ENCODE results near the gene TNIK.

Gene TNIK

DNA sequence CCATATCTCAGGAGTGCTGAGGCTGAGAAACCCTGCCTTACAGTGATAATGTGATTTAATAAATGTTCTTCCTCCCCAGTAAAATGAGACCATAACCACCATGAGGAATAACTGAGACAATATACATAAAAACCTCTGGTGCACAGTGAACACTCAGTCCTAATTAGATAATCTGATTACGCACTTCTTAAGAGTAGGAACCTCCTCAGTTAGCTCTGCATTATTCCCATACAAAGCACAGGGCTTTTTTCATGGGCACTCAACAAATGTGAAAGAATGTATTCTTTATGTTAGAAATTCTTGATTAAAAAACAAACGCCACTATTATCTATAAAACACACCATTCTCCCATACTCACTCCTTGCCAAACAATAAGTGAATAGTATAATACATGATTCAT, 97.0 kb downstream of the TNIK start:
- H3K4me3 ChIP-seq (IDR thresholded peaks at IDR 0.05; ENCODE audit: insufficient read depth, low read depth, low read length), result no peak overlapping the region
- no peak overlapping the region for H3K27ac ChIP-seq
- no peaks in the 10 kb centered on the region for H3K4me1 ChIP-seq (ENCODE audit: low read depth, poor library complexity, severe bottlenecking)
- H3K9ac ChIP-seq, result no peak overlapping the region
- no peaks in the 10 kb centered on the region for H3K27me3 ChIP-seq (ENCODE audit: insufficient read depth, low read depth)
- H2AFZ ChIP-seq (ENCODE audit: low read depth), result no peak overlapping the region
- H4K20me1 ChIP-seq (ENCODE audit: insufficient read depth), result no peaks in the 10 kb centered on the region
- no peak overlapping the region for H3K4me2 ChIP-seq
- no peaks in the 10 kb centered on the region for H3K36me3 ChIP-seq (ENCODE audit: insufficient read depth)
- no peak for TF ChIP-seq CTCF (conservative IDR thresholded peaks at IDR 0.05; ENCODE audit: low read depth, low read length)
- no peaks in the 10 kb centered on the region for H3K79me2 ChIP-seq (ENCODE audit: insufficient read depth, low read depth)

DNA sequence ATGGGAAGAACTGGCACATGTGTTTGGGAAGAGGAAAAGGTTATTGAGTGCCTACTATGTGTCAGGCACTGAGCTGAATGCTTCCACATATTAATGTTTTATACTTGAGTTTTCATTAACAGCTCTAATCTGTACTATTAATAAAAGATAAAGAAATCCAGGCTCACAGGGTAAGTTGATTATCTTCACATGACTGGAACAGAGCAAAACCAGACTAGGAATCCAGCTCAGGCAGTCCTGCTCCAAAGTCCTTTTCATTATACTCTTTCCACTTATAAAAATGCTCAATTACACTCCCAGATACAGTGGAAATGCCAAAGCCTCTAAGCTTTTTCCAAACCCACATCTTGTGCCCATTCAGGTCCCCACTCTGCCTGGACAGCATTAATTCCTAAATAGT, 97.6 kb downstream of the TNIK start:
- Histone ChIP-seq H3K36me3 (ENCODE audit: insufficient read depth) (no peaks in the 10 kb centered on the region), H3K27ac (no peak overlapping the region), H2AFZ (ENCODE audit: low read depth) (no peak overlapping the region), H3K4me2 (no peak overlapping the region), H3K9ac (no peak overlapping the region), H3K27me3 (ENCODE audit: insufficient read depth, low read depth) (no peaks in the 10 kb centered on the region), H3K79me2 (ENCODE audit: insufficient read depth, low read depth) (no peaks in the 10 kb centered on the region), H4K20me1 (ENCODE audit: insufficient read depth) (no peaks in the 10 kb centered on the region), H3K4me3 (IDR thresholded peaks at IDR 0.05; ENCODE audit: insufficient read depth, low read depth, low read length) (no peak overlapping the region), H3K4me1 (ENCODE audit: low read depth, poor library complexity, severe bottlenecking) (no peaks in the 10 kb centered on the region)
- TF ChIP-seq CTCF (conservative IDR thresholded peaks at IDR 0.05; ENCODE audit: low read depth, low read length), result no peak

- Histone ChIP-seq H3K9ac (no peak overlapping the region), H2AFZ (ENCODE audit: low read depth) (no peak overlapping the region), H3K27me3 (ENCODE audit: insufficient read depth, low read depth) (no peaks in the 10 kb centered on the region), H3K79me2 (ENCODE audit: insufficient read depth, low read depth) (no peaks in the 10 kb centered on the region), H3K4me2 (no peak overlapping the region), H3K36me3 (ENCODE audit: insufficient read depth) (no peaks in the 10 kb centered on the region), H3K27ac (no peak overlapping the region), H3K4me3 (IDR thresholded peaks at IDR 0.05; ENCODE audit: insufficient read depth, low read depth, low read length) (no peak overlapping the region), H4K20me1 (ENCODE audit: insufficient read depth) (no peaks in the 10 kb centered on the region), H3K4me1 (ENCODE audit: low read depth, poor library complexity, severe bottlenecking) (no peaks in the 10 kb centered on the region)
- no peak for TF ChIP-seq CTCF (conservative IDR thresholded peaks at IDR 0.05; ENCODE audit: low read depth, low read length)
These were observed 101.4 kb downstream of the TNIK start for GRCh38 chr3:171358881-171359198.

DNA sequence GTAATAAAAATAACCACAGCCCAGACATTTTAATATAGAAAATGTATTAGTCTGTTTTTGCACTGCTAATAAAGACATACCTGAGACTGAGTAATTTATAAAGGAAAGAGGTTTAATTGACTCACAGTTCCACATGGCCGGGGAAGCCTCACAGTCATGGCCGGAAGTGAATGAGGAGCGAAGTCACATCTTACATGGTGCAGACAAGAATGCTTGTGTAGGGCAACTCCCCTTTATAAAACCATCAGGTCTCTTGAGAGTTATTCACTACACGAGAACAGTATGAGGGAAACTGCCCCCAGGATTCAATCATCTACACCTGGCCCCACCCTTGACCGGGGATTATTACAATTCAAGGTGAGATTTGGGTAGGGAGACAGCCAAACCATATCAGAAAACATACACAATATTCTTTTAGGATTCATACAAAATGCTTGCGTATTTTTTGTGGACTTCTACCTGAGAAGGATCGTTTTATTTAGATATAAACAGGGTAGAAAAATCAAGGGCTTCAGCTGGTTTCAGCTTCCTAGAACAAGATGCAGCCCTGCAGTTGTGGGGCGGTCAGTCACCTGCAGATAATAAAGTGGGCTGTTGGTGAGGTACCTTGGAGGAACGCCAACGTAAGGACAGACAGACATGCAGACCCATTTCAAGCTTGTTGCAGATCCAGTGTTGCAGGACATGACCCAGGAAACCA, 101.9 kb downstream of the TNIK start:
- H3K9ac ChIP-seq, result no peak overlapping the region
- no peak overlapping the region for H3K4me3 ChIP-seq (IDR thresholded peaks at IDR 0.05; ENCODE audit: insufficient read depth, low read depth, low read length)
- H3K27ac ChIP-seq, result no peak overlapping the region
- no peak overlapping the region for H2AFZ ChIP-seq (ENCODE audit: low read depth)
- no peaks in the 10 kb centered on the region for H4K20me1 ChIP-seq (ENCODE audit: insufficient read depth)
- H3K79me2 ChIP-seq (ENCODE audit: insufficient read depth, low read depth), result no peaks in the 10 kb centered on the region
- no peaks in the 10 kb centered on the region for H3K27me3 ChIP-seq (ENCODE audit: insufficient read depth, low read depth)
- no peak overlapping the region for H3K4me2 ChIP-seq
- H3K4me1 ChIP-seq (ENCODE audit: low read depth, poor library complexity, severe bottlenecking), result no peaks in the 10 kb centered on the region
- H3K36me3 ChIP-seq (ENCODE audit: insufficient read depth), result no peaks in the 10 kb centered on the region
- no peak for TF ChIP-seq CTCF (conservative IDR thresholded peaks at IDR 0.05; ENCODE audit: low read depth, low read length)
